Measurements from ENCODE around the gene LRRC45.

LRRC45 gene

DNA sequence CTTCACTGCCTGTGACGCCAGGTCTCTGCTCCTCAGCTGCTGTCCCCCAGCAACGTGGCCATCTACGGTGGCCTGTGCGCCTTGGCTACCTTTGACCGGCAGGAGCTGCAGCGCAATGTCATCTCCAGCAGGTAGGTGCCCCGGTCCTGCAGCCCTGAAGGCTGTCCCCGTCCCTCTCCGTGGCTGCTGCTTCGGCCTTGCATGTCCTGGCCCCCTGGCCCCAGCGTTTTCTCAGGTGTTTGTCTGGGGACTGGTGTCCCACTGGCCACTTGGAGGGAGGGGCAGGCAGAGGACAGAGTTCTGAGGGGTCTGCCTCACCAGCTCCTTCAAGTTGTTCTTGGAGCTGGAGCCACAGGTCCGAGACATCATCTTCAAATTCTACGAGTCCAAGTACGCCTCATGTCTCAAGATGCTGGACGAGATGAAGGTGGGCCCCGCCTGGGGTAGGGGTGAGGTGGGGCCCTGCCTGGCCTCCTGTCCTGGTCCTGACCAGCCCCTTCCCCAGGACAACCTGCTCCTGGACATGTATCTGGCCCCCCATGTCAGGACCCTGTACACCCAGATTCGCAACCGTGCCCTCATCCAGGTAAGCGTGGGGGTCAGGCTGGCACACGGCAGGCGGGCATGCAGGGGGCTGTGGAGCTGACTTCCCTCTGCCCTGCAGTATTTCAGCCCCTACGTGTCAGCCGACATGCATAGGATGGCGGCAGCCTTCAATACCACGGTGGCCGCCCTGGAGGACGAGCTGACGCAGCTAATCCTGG, 33.0 kb downstream of the LRRC45 start:
- Histone ChIP-seq H3K27ac (no peak overlapping the region; the same call in 1 of the 2 replicates), H3K9me3 (ENCODE audit: severe bottlenecking) (no peaks in the 10 kb centered on the region), H3K36me3 (peaks cover 80% of the 10 kb centered on the region), H3K4me3 (ENCODE audit: low read depth, low read length) (no peak overlapping the region), H3K27me3 (ENCODE audit: insufficient read depth, low read depth, severe bottlenecking) (no peaks in the 10 kb centered on the region)
- TF ChIP-seq, protein P1, sequence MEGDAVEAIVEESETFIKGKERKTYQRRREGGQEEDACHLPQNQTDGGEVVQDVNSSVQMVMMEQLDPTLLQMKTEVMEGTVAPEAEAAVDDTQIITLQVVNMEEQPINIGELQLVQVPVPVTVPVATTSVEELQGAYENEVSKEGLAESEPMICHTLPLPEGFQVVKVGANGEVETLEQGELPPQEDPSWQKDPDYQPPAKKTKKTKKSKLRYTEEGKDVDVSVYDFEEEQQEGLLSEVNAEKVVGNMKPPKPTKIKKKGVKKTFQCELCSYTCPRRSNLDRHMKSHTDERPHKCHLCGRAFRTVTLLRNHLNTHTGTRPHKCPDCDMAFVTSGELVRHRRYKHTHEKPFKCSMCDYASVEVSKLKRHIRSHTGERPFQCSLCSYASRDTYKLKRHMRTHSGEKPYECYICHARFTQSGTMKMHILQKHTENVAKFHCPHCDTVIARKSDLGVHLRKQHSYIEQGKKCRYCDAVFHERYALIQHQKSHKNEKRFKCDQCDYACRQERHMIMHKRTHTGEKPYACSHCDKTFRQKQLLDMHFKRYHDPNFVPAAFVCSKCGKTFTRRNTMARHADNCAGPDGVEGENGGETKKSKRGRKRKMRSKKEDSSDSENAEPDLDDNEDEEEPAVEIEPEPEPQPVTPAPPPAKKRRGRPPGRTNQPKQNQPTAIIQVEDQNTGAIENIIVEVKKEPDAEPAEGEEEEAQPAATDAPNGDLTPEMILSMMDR (IDR thresholded peaks at IDR 0.05; ENCODE audit: low read depth, low read length), result no peak
- DNase-seq, result no peak

DNA sequence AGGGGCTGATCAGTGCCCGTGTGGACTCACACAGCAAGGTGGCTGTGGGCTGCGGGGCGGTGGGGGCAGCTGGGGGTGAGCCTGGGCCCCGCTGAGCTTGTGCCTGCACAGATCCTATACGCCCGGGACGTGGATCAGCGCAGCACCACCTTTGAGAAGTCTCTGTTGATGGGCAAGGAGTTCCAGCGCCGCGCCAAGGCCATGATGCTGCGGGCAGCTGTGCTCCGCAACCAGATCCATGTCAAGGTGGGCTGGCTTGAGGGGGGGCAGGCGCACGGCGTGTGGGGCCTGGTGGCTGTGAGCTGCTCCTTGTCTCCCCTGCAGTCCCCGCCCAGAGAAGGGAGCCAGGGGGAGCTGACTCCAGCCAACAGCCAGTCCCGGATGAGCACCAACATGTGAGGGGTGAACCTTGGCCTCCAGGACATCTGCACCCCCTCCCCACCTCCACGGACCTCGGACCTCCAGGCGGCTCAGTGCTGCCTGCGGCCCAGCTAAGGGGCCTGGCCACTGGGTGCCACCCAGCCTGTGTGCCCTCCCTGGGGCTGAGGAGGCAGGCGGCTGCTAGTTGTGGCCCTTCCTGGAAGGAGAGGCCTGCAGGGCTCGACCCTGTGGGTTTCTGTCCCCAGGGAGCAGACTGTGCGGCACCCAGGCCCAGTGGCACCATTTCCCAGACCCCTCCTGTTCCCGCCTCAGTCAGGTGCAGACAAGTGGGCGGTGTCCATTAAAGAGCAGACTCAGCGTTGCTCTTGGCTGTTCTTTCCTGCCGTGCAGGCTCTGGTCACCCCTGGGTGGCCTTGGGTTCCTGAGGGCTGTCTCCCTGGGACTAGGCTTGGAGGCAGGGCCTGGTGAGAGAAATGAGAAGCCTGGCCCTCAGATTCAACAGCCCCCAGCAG, 33.9 kb downstream of the LRRC45 start:
- DNase-seq, result no peak
- Histone ChIP-seq H3K27me3 (ENCODE audit: insufficient read depth, low read depth, severe bottlenecking) (no peaks in the 10 kb centered on the region), H3K36me3 (peaks cover 87% of the 10 kb centered on the region), H3K27ac (peak overlapping the region; percentile 23), H3K4me3 (ENCODE audit: low read depth, low read length) (no peak overlapping the region), H3K9me3 (ENCODE audit: severe bottlenecking) (no peaks in the 10 kb centered on the region)
- TF ChIP-seq, protein P1 (IDR thresholded peaks at IDR 0.05; ENCODE audit: low read depth, low read length), result no peak

DNA sequence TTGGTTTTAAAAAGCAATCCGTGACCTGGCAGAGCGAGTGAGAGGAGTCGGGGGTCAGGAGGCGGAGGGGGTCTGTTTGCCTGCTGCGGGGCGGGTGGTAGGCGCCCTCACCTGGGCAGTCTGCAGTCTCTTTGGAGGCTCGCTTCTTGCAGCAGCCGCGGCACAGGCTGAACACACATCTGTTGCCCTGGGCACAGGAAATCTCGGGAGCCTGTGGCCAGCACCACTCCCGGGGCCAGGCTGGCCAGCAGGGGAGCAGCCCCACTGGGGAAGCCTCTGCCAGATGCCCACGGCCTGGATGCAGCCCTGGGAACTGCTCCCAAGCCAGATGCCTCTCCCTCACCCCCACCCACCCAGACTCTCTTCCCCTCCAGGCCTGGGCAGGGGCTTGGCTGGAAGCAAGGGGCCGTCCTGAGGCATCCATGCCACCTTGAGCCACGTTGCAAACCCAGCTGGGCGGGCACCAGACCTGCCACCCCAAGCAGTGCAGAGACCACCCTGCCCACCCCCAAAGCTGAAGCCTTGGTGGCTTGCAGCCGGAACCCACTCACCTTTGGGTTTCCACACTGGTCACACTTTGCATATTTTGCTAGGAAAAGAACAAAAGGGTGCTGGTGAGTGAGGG, 35.2 kb downstream of the LRRC45 start:
- H3K4me3 ChIP-seq (ENCODE audit: low read depth, low read length), result no peak overlapping the region
- peak overlapping the region; percentile 23 for H3K27ac ChIP-seq
- peaks cover 97% of the 10 kb centered on the region for H3K36me3 ChIP-seq
- H3K27me3 ChIP-seq (ENCODE audit: insufficient read depth, low read depth, severe bottlenecking), result no peaks in the 10 kb centered on the region
- no peak for DNase-seq
- no peaks in the 10 kb centered on the region for H3K9me3 ChIP-seq (ENCODE audit: severe bottlenecking)
- TF ChIP-seq, protein P1 (IDR thresholded peaks at IDR 0.05; ENCODE audit: low read depth, low read length), result peak; percentile 22; the same call in 1 of the 2 replicates

DNA sequence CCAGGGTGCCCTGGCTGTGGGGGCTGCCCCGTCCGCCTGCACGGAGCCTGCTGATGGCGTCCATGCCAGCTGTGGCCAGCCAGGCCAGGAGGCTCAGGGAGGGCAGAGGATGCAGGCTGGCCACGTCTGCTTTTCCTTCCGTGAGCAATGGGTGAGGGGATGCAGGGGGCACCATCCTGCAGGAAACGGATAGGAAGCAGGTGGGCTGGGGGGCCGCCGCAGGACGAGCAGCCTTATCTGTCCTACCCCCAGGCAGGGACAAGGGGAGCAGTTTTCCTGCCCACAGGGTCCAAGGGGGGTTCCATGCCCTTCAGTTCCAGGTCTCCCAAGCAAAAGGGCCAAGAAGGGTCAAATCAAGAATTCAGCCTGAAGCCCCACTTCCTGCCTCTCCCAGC, 35.7 kb downstream of the LRRC45 start:
- Histone ChIP-seq H3K27me3 (ENCODE audit: insufficient read depth, low read depth, severe bottlenecking) (no peaks in the 10 kb centered on the region), H3K36me3 (peaks cover 97% of the 10 kb centered on the region), H3K27ac (peak overlapping the region; percentile 23), H3K9me3 (ENCODE audit: severe bottlenecking) (no peaks in the 10 kb centered on the region), H3K4me3 (ENCODE audit: low read depth, low read length) (no peak overlapping the region)
- DNase-seq, result no peak
- TF ChIP-seq, protein P1 (IDR thresholded peaks at IDR 0.05; ENCODE audit: low read depth, low read length), result no peak

DNA sequence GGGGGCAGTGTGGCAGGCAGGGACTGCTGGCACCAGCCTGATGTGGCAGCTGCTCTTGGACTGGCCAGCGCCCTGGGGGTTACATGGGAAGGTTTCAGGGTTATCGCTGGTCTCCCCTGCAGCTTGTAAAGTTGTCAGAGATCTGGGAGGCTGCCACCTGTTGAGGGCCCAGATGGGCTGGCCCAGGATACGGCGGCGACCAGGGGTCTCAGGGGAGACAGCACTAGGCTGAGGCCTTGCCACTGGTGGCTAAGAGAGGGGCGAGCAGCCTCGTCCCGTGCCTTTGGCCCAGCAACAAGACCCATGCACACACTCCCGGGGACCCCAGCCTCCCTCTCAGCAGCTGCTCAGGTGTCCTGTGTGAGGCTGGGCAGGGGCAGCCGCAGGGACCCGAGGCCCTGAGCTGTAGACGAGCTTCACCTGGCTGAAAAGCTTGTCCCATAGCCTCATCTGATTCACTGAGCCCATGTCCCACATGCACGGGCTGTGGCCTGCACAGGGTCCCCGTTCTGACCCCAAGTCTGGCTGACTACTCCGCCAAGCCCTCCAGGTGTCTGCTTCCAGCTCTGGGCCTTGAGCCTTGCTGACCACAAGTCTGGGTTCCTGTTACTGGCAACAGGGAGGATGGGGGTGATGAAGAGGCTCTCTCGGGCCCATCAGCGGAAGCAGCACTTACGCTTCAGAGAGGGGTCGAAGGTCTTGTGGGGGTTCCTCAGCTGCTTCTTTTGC, 36.3 kb downstream of the LRRC45 start:
- Histone ChIP-seq H3K36me3 (peaks cover 97% of the 10 kb centered on the region), H3K27me3 (ENCODE audit: insufficient read depth, low read depth, severe bottlenecking) (no peaks in the 10 kb centered on the region), H3K9me3 (ENCODE audit: severe bottlenecking) (no peaks in the 10 kb centered on the region), H3K4me3 (ENCODE audit: low read depth, low read length) (no peak overlapping the region), H3K27ac (peak overlapping the region; percentile 9; the same call in 1 of the 2 replicates)
- TF ChIP-seq, protein P1 (IDR thresholded peaks at IDR 0.05; ENCODE audit: low read depth, low read length), result no peak
- no peak for DNase-seq

All from WERI-Rb-1 (cell line).